ENCODE data around the gene CDK19. TPM values are rescaled to one million over a fixed set of nuclear protein-coding genes. Genes with fewer than 3 reads are reported as not detected.

The CDK19 gene
- polyA plus RNA-seq, 1 experiment = 21.4 TPM

DNA sequence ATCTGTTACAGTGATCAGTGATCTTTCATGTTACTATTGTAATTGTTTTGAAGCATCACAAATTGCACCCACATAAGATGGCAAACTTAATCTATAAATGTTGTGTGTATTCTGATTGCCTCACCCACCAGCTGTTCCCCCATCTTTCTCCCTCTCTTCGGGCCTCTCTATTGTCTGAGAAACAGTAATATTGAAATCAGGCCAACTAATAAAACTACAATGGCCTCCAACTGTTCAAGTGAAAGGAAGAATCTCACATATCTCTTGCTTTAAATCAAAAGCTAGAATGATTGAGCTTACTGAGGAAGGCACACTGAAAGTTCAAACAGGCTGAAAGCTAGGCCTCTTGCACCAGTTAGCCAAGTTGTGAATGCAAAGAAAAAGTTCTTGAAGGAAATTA, 141.2 kb downstream of the CDK19 start:
- POLR2A ChIA-PET = interaction anchor here (1.0 kb wide), 1 partner anchor 9 kb away, joined by 5 read pairs; no protein-coding TSS in a partner anchor
- TF ChIP-seq, protein P1, sequence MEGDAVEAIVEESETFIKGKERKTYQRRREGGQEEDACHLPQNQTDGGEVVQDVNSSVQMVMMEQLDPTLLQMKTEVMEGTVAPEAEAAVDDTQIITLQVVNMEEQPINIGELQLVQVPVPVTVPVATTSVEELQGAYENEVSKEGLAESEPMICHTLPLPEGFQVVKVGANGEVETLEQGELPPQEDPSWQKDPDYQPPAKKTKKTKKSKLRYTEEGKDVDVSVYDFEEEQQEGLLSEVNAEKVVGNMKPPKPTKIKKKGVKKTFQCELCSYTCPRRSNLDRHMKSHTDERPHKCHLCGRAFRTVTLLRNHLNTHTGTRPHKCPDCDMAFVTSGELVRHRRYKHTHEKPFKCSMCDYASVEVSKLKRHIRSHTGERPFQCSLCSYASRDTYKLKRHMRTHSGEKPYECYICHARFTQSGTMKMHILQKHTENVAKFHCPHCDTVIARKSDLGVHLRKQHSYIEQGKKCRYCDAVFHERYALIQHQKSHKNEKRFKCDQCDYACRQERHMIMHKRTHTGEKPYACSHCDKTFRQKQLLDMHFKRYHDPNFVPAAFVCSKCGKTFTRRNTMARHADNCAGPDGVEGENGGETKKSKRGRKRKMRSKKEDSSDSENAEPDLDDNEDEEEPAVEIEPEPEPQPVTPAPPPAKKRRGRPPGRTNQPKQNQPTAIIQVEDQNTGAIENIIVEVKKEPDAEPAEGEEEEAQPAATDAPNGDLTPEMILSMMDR (IDR thresholded peaks at IDR 0.05; ENCODE audit: low read depth, low read length) = no peak

DNA sequence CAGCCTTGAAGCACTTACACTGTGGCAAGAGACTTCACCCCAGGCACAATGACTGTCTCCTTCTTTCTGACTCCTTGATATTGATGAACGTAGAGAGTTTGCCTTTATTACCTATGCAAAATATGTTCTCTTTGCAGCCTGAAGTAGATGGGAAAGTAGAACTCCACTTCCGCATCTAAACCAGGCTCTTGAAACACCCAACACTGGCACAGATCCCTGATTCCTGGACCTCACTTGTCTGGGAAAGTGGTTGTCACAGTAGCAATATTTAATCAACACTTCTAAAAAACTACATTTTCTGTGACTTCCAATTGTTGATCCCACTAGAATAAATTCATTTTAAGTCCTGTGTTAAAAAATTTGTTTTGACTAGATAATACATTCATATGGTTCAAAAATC, 143.1 kb downstream of the CDK19 start:
- ChIA-PET CTCF (no interaction called here), POLR2A (no interaction called here)
- TF ChIP-seq, protein P1 (IDR thresholded peaks at IDR 0.05; ENCODE audit: low read depth, low read length) = no peak
- H3K4me3 ChIP-seq (ENCODE audit: low read depth, low read length) = no peak overlapping the region
- H3K27me3 ChIP-seq (ENCODE audit: control insufficient read depth, insufficient read depth, low read length) = no peaks in the 10 kb centered on the region
- no peak overlapping the region for H3K27ac ChIP-seq (ENCODE audit: low read depth, low read length)
- no peak for DNase-seq (ENCODE audit: low read depth, low spot score)
- H3K9me3 ChIP-seq (ENCODE audit: control insufficient read depth, insufficient read depth, low read length) = no peaks in the 10 kb centered on the region

More for the DNA sequence above, 141.2 kb downstream of the CDK19 start:
- DNase-seq (ENCODE audit: low read depth, low spot score) = no peak
- no peak overlapping the region for H3K4me3 ChIP-seq (ENCODE audit: low read depth, low read length)
- H3K27me3 ChIP-seq (ENCODE audit: control insufficient read depth, insufficient read depth, low read length) = no peaks in the 10 kb centered on the region
- CTCF ChIA-PET = interaction anchor here (0.6 to 2.0 kb wide), 2 partner anchors 9 to 14 kb away, joined by 3 to 8 read pairs; no protein-coding TSS in a partner anchor
- H3K9me3 ChIP-seq (ENCODE audit: control insufficient read depth, insufficient read depth, low read length) = no peaks in the 10 kb centered on the region
- H3K27ac ChIP-seq (ENCODE audit: low read depth, low read length) = no peak overlapping the region

DNA sequence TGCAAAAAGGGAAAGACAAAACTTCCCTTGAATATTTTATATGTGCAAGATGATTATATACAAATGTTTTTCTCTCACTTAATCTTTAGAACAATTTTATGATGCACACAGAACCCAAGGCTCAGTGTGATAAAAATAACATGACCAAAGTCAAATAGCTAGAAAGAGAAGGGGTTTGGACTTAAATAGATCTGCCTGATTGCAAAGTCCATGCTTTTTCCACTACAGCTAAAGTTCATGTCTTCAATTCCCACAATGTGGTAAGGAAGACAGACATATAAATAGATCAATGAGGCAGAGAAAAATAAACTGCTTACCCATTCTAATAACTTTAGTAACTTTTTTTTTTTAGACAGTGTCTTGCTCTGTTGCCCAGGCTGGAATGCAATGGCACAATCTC, 143.8 kb downstream of the CDK19 start:
- ChIA-PET POLR2A (no interaction called here), CTCF (interaction anchor here (1.3 kb wide), 1 partner anchor 11 kb away, joined by 4 read pairs; no protein-coding TSS in a partner anchor)
- no peak overlapping the region for H3K27ac ChIP-seq (ENCODE audit: low read depth, low read length)
- no peak for DNase-seq (ENCODE audit: low read depth, low spot score)
- no peaks in the 10 kb centered on the region for H3K9me3 ChIP-seq (ENCODE audit: control insufficient read depth, insufficient read depth, low read length)
- no peaks in the 10 kb centered on the region for H3K27me3 ChIP-seq (ENCODE audit: control insufficient read depth, insufficient read depth, low read length)
- TF ChIP-seq, protein P1 (IDR thresholded peaks at IDR 0.05; ENCODE audit: low read depth, low read length) = no peak
- no peak overlapping the region for H3K4me3 ChIP-seq (ENCODE audit: low read depth, low read length)

DNA sequence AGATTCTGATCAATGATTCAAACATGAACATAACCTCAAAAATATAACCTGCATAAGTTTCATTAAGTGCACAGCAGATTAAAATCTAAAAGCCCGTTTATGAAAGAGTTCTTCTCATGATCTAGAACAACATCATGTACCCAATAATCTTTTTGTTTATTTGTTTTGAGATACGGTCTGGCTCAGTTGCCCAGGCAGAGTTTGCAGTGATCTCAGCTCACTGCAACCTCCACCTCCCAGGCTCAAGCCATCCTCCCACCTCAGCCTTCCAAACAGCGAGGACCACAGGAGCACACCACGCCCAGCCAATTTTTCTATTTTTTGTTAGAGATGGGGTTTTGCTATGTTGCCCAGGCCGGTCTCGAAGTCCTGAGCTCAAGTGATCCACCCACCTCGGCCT, 149.7 kb downstream of the CDK19 start:
- Histone ChIP-seq H3K27me3 (ENCODE audit: control insufficient read depth, insufficient read depth, low read length) (no peaks in the 10 kb centered on the region), H3K27ac (ENCODE audit: low read depth, low read length) (no peak overlapping the region), H3K9me3 (ENCODE audit: control insufficient read depth, insufficient read depth, low read length) (peaks cover 3% of the 10 kb centered on the region; the same call in 1 of the 2 replicates), H3K4me3 (ENCODE audit: low read depth, low read length) (no peak overlapping the region)
- TF ChIP-seq, protein P1 (IDR thresholded peaks at IDR 0.05; ENCODE audit: low read depth, low read length) = no peak
- no peak for DNase-seq (ENCODE audit: low read depth, low spot score)
- ChIA-PET POLR2A (interaction anchor here (1.4 kb wide), 1 partner anchor 9 kb away, joined by 5 read pairs; no protein-coding TSS in a partner anchor), CTCF (interaction anchor here (0.7 to 1.7 kb wide), 4 partner anchors 13 to 147 kb away, joined by 3 to 7 read pairs (median 5); no protein-coding TSS in a partner anchor)

DNA sequence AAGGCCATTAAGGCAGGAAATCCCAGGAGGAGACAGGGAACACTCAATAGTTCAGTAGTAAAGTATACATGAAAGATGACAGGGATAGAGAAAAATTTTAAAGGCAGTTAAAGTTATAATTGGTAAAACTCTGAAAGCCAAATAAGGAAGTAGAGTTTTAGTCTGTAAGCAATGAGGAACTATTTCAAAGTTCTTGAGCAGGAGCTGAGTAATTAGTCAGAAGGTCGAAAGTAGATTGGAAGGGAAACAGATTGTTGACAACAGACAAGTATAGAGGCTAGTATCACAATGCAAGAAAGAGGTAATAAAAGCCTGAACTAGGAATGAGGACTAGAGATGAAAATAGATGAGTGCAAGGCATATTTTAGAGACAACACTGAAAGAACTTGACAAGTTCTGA, 150.3 kb downstream of the CDK19 start:
- Histone ChIP-seq H3K27me3 (ENCODE audit: control insufficient read depth, insufficient read depth, low read length) (no peaks in the 10 kb centered on the region), H3K4me3 (ENCODE audit: low read depth, low read length) (no peak overlapping the region), H3K27ac (ENCODE audit: low read depth, low read length) (no peak overlapping the region), H3K9me3 (ENCODE audit: control insufficient read depth, insufficient read depth, low read length) (peaks cover 9% of the 10 kb centered on the region)
- ChIA-PET POLR2A (interaction anchor here (1.4 kb wide), 1 partner anchor 9 kb away, joined by 5 read pairs; no protein-coding TSS in a partner anchor), CTCF (interaction anchor here (0.7 to 1.7 kb wide), 4 partner anchors 13 to 147 kb away, joined by 3 to 7 read pairs (median 5); no protein-coding TSS in a partner anchor)
- DNase-seq (ENCODE audit: low read depth, low spot score) = no peak
- TF ChIP-seq, protein P1 (IDR thresholded peaks at IDR 0.05; ENCODE audit: low read depth, low read length) = no peak
